Measurements from ENCODE around the gene SLC7A10. TPM values are rescaled to one million over a fixed set of nuclear protein-coding genes. Genes with fewer than 3 reads are reported as not detected.

Gene SLC7A10
- total RNA-seq, 4 donors from 2014 or later: not detected

GRCh38 chr19:33208371-33208895 is 17.2 kb downstream of the SLC7A10 start:
- no peaks in the 10 kb centered on the region for H3K4me1 ChIP-seq
- 37 to 68% methylated on average over 3 to 8 of the region's 11 CpGs for WGBS, 2 donors
- TF ChIP-seq CTCF (IDR thresholded peaks at IDR 0.05): no peak
- no peak for TF ChIP-seq POLR2A (IDR thresholded peaks at IDR 0.05)
- H3K9me3 ChIP-seq: no peaks in the 10 kb centered on the region
- no peak overlapping the region for H3K27ac ChIP-seq
- H3K4me3 ChIP-seq: no peak overlapping the region
- DNase-seq: no peak
- peaks cover 0 to 38% (median 0%) of the 10 kb centered on the region in 3 donors for H3K36me3 ChIP-seq
- H3K27me3 ChIP-seq: no peaks in the 10 kb centered on the region
- intact Hi-C loops (cut with DNase I): no loop called here

GRCh38 chr19:33207903-33208302 is 17.7 kb downstream of the SLC7A10 start:
- no peak overlapping the region for H3K4me3 ChIP-seq
- 78 to 80% methylated on average over 2 to 5 of the region's 9 CpGs for WGBS, 2 donors
- TF ChIP-seq POLR2A (IDR thresholded peaks at IDR 0.05): no peak
- TF ChIP-seq CTCF (IDR thresholded peaks at IDR 0.05): no peak
- no peaks in the 10 kb centered on the region for H3K4me1 ChIP-seq
- peaks cover 0 to 38% (median 0%) of the 10 kb centered on the region in 3 donors for H3K36me3 ChIP-seq
- H3K9me3 ChIP-seq: no peaks in the 10 kb centered on the region
- H3K27me3 ChIP-seq: no peaks in the 10 kb centered on the region
- no peak overlapping the region for H3K27ac ChIP-seq
- intact Hi-C loops (cut with DNase I): no loop called here
- no peak for DNase-seq

GRCh38 chr19:33207040-33207620 is 18.5 kb downstream of the SLC7A10 start:
- WGBS, 2 donors: 60 to 100% methylated on average over 2 to 6 of the region's 38 CpGs
- H3K9me3 ChIP-seq: no peaks in the 10 kb centered on the region
- intact Hi-C loops (cut with DNase I): no loop called here
- TF ChIP-seq POLR2A (IDR thresholded peaks at IDR 0.05) (no peak), CTCF (IDR thresholded peaks at IDR 0.05) (no peak)
- no peak for DNase-seq
- H3K27ac ChIP-seq: no peak overlapping the region
- H3K4me1 ChIP-seq: no peaks in the 10 kb centered on the region
- peaks cover 0 to 38% (median 0%) of the 10 kb centered on the region in 3 donors for H3K36me3 ChIP-seq
- no peak overlapping the region for H3K4me3 ChIP-seq
- no peaks in the 10 kb centered on the region for H3K27me3 ChIP-seq

- TF ChIP-seq POLR2A (IDR thresholded peaks at IDR 0.05) (no peak), CTCF (IDR thresholded peaks at IDR 0.05) (no peak)
- no peak for DNase-seq
- intact Hi-C loops (cut with DNase I): no loop called here
- Histone ChIP-seq H3K36me3 (peaks cover 0 to 38% (median 0%) of the 10 kb centered on the region in 3 donors), H3K4me3 (no peak overlapping the region), H3K27ac (no peak overlapping the region), H3K27me3 (no peaks in the 10 kb centered on the region), H3K4me1 (no peaks in the 10 kb centered on the region), H3K9me3 (no peaks in the 10 kb centered on the region)
- 82% methylated on average over 2 of the region's 38 CpGs; no CpG with 5 or more reads in 1 of the 2 donors for WGBS, 2 donors
Observed at GRCh38 chr19:33206261-33207039, 19.2 kb downstream of the SLC7A10 start.

Measured in esophagus squamous epithelium (tissue), 5 donors.